ENCODE data around the gene TTC16. TPM values are rescaled to one million over a fixed set of nuclear protein-coding genes. Genes with fewer than 3 reads are reported as not detected.

TTC16 gene
- total RNA-seq, 1 experiment from 2014 or later = not detected

DNA sequence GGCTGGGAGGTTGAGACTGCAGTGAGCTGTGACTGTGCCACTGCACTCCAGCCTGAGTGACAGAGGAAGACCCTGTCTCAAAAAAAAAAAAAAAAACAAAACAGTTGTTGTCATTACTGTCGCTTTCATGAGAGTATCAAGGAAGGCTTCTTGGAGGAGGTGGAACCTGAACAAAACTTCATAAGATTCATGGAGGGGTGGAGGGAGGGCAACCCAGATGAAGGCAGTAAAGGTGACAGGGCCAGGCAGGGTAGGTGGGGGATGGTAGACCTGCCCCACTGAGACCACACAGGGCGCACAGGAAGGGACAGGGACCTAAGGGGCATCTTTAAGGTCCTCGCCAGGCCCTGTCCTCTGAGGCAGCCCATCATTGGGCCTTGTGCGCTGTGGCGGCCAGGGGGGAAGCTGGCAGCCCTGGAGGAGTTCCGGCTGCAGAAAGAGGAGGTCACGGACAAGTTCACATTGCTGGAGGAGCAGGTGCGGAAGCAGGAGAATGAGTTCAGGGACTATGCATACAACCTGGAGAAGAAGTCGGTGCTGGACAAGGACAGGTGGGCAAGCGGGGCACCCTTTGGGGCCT lies 5.6 kb upstream of the TTC16 start:
- Mint-ChIP-seq H3K27ac (peak overlapping the region; percentile 4; the same call in 1 of the 2 replicates), H3K27me3 (ENCODE audit: low read depth) (no peaks in the 10 kb centered on the region), H3K9me3 (peaks cover 3% of the 10 kb centered on the region), H3K4me1 (peaks cover 25% of the 10 kb centered on the region), H3K36me3 (no peaks in the 10 kb centered on the region), H3K4me3 (no peak overlapping the region)
- ChIA-PET CTCF (interaction anchor here (0.7 kb wide), 1 partner anchor 24 kb away, joined by 3 read pairs; the partner anchor contains the start of gene TOR2A), POLR2A (no interaction called here)
- no peak for ATAC-seq
- TF ChIP-seq, protein P1, sequence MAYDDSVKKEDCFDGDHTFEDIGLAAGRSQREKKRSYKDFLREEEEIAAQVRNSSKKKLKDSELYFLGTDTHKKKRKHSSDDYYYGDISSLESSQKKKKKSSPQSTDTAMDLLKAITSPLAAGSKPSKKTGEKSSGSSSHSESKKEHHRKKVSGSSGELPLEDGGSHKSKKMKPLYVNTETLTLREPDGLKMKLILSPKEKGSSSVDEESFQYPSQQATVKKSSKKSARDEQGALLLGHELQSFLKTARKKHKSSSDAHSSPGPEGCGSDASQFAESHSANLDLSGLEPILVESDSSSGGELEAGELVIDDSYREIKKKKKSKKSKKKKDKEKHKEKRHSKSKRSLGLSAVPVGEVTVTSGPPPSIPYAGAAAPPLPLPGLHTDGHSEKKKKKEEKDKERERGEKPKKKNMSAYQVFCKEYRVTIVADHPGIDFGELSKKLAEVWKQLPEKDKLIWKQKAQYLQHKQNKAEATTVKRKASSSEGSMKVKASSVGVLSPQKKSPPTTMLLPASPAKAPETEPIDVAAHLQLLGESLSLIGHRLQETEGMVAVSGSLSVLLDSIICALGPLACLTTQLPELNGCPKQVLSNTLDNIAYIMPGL (CRISPR knock-in tag; IDR thresholded peaks at IDR 0.05) = no peak
- DNase-seq (ENCODE audit: low spot score) = no peak

DNA sequence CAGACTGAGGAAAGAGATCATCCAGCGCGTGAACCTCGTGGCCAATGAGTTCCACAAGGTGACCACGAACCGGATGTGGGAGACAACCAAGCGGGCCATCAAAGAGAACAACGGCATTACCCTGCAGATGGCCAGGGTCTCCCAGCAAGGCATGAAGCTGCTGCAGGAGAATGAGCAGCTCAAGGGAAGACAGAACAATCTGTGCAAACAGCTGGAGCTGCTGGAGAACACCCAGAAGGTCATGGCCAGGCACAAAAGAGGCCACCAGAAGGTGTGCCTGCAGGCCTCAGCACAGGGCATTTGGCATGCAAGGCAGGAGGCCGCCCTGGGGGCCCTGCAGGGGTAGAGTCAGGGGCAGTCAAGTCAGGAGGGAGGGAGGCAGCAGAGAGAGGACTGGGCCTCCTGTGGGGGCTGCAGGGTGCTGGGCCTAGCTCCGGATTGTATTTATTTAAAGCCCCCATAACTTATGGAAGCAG lies 4.6 kb upstream of the TTC16 start:
- H3K4me1 Mint-ChIP-seq = peaks cover 25% of the 10 kb centered on the region
- H3K36me3 Mint-ChIP-seq = no peaks in the 10 kb centered on the region
- no peak overlapping the region for H3K4me3 Mint-ChIP-seq
- H3K9me3 Mint-ChIP-seq = peaks cover 3% of the 10 kb centered on the region
- no peaks in the 10 kb centered on the region for H3K27me3 Mint-ChIP-seq (ENCODE audit: low read depth)
- H3K27ac Mint-ChIP-seq = no peak overlapping the region
- DNase-seq (ENCODE audit: low spot score) (no peak), ATAC-seq (no peak)
- POLR2A ChIA-PET = no interaction called here
- TF ChIP-seq, protein P2, sequence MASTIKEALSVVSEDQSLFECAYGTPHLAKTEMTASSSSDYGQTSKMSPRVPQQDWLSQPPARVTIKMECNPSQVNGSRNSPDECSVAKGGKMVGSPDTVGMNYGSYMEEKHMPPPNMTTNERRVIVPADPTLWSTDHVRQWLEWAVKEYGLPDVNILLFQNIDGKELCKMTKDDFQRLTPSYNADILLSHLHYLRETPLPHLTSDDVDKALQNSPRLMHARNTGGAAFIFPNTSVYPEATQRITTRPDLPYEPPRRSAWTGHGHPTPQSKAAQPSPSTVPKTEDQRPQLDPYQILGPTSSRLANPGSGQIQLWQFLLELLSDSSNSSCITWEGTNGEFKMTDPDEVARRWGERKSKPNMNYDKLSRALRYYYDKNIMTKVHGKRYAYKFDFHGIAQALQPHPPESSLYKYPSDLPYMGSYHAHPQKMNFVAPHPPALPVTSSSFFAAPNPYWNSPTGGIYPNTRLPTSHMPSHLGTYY (CRISPR knock-in tag; IDR thresholded peaks at IDR 0.05) = no peak
- TF ChIP-seq IRF2 (CRISPR knock-in tag; IDR thresholded peaks at IDR 0.05; ENCODE audit: borderline replicate concordance, low read depth) (no peak), ZNF423 (CRISPR knock-in tag; IDR thresholded peaks at IDR 0.05) (no peak), ZNF138 (CRISPR knock-in tag; conservative IDR thresholded peaks at IDR 0.05) (no peak), ESRRA (CRISPR knock-in tag; IDR thresholded peaks at IDR 0.05; ENCODE audit: borderline replicate concordance) (no peak), JAZF1 (CRISPR knock-in tag; IDR thresholded peaks at IDR 0.05) (no peak), FOXK1 (CRISPR knock-in tag; IDR thresholded peaks at IDR 0.05) (no peak), ETV6 (CRISPR knock-in tag; IDR thresholded peaks at IDR 0.05) (no peak)
- TF ChIP-seq, protein P3, sequence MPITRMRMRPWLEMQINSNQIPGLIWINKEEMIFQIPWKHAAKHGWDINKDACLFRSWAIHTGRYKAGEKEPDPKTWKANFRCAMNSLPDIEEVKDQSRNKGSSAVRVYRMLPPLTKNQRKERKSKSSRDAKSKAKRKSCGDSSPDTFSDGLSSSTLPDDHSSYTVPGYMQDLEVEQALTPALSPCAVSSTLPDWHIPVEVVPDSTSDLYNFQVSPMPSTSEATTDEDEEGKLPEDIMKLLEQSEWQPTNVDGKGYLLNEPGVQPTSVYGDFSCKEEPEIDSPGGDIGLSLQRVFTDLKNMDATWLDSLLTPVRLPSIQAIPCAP (CRISPR knock-in tag; IDR thresholded peaks at IDR 0.05) = no peak
- TF ChIP-seq, protein P4, sequence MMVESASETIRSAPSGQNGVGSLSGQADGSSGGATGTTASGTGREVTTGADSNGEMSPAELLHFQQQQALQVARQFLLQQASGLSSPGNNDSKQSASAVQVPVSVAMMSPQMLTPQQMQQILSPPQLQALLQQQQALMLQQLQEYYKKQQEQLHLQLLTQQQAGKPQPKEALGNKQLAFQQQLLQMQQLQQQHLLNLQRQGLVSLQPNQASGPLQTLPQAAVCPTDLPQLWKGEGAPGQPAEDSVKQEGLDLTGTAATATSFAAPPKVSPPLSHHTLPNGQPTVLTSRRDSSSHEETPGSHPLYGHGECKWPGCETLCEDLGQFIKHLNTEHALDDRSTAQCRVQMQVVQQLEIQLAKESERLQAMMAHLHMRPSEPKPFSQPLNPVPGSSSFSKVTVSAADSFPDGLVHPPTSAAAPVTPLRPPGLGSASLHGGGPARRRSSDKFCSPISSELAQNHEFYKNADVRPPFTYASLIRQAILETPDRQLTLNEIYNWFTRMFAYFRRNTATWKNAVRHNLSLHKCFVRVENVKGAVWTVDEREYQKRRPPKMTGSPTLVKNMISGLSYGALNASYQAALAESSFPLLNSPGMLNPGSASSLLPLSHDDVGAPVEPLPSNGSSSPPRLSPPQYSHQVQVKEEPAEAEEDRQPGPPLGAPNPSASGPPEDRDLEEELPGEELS (CRISPR knock-in tag; IDR thresholded peaks at IDR 0.05) = no peak
- TF ChIP-seq, protein P5, sequence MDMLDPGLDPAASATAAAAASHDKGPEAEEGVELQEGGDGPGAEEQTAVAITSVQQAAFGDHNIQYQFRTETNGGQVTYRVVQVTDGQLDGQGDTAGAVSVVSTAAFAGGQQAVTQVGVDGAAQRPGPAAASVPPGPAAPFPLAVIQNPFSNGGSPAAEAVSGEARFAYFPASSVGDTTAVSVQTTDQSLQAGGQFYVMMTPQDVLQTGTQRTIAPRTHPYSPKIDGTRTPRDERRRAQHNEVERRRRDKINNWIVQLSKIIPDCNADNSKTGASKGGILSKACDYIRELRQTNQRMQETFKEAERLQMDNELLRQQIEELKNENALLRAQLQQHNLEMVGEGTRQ (CRISPR knock-in tag; IDR thresholded peaks at IDR 0.05) = no peak
- TF ChIP-seq, protein P6, sequence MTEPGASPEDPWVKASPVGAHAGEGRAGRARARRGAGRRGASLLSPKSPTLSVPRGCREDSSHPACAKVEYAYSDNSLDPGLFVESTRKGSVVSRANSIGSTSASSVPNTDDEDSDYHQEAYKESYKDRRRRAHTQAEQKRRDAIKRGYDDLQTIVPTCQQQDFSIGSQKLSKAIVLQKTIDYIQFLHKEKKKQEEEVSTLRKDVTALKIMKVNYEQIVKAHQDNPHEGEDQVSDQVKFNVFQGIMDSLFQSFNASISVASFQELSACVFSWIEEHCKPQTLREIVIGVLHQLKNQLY (CRISPR knock-in tag; IDR thresholded peaks at IDR 0.05) = no peak
- TF ChIP-seq, protein P7, sequence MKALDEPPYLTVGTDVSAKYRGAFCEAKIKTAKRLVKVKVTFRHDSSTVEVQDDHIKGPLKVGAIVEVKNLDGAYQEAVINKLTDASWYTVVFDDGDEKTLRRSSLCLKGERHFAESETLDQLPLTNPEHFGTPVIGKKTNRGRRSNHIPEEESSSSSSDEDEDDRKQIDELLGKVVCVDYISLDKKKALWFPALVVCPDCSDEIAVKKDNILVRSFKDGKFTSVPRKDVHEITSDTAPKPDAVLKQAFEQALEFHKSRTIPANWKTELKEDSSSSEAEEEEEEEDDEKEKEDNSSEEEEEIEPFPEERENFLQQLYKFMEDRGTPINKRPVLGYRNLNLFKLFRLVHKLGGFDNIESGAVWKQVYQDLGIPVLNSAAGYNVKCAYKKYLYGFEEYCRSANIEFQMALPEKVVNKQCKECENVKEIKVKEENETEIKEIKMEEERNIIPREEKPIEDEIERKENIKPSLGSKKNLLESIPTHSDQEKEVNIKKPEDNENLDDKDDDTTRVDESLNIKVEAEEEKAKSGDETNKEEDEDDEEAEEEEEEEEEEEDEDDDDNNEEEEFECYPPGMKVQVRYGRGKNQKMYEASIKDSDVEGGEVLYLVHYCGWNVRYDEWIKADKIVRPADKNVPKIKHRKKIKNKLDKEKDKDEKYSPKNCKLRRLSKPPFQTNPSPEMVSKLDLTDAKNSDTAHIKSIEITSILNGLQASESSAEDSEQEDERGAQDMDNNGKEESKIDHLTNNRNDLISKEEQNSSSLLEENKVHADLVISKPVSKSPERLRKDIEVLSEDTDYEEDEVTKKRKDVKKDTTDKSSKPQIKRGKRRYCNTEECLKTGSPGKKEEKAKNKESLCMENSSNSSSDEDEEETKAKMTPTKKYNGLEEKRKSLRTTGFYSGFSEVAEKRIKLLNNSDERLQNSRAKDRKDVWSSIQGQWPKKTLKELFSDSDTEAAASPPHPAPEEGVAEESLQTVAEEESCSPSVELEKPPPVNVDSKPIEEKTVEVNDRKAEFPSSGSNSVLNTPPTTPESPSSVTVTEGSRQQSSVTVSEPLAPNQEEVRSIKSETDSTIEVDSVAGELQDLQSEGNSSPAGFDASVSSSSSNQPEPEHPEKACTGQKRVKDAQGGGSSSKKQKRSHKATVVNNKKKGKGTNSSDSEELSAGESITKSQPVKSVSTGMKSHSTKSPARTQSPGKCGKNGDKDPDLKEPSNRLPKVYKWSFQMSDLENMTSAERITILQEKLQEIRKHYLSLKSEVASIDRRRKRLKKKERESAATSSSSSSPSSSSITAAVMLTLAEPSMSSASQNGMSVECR (CRISPR knock-in tag; IDR thresholded peaks at IDR 0.05; ENCODE audit: borderline replicate concordance) = no peak
- TF ChIP-seq, protein P1 (CRISPR knock-in tag; IDR thresholded peaks at IDR 0.05) = no peak
- TF ChIP-seq, protein P8, sequence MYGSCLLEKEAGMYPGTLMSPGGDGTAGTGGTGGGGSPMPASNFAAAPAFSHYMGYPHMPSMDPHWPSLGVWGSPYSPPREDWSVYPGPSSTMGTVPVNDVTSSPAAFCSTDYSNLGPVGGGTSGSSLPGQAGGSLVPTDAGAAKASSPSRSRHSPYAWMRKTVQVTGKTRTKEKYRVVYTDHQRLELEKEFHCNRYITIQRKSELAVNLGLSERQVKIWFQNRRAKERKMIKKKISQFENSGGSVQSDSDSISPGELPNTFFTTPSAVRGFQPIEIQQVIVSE (CRISPR knock-in tag; IDR thresholded peaks at IDR 0.05; ENCODE audit: borderline replicate concordance) = no peak
- CTCF ChIA-PET = interaction anchor here (0.6 to 2.2 kb wide), 10 partner anchors 14 to 315 kb away, joined by 3 to 24 read pairs (median 3); partner anchors contain the start of genes SLC2A8 and TOR2A
